Measurements from ENCODE around the gene SYS1. TPM values are rescaled to one million over a fixed set of nuclear protein-coding genes. Genes with fewer than 3 reads are reported as not detected.

The SYS1 gene
- total RNA-seq, 1 experiment from 2014 or later = 20.5 TPM

DNA sequence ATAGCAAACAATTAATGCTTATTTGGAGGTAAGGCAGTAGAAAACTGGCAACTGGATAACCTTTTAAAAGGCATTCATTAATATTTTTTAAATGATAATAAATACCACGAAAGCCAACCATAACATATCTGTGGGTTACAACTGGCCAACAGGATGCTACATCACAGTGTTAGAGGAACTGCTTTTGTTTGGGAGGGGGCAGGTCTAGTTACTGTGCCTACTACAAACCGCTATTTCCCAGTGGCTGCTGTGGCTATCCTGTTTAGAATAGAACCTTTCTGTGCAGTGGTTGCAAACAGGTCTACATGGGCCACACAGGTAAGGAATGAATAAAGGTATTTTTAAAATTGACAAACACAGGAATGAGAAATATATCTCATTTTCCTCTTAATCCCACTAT lies 54.0 kb downstream of the SYS1 start:
- H3K36me3 ChIP-seq (ENCODE audit: control insufficient read depth in 1 of 2, insufficient read depth in 2 of 2, low read length in 2 of 2) = peaks cover 17 to 30% of the 10 kb centered on the region in 2 experiments; a peak in 3 of 4 replicates
- peak overlapping the region; percentile 96 for H3K4me2 ChIP-seq (ENCODE audit: low read length)
- BruUV-seq (replicated peaks) = TSS peak; percentile 48
- H3K27ac ChIP-seq (ENCODE audit: low read depth, low read length) = no peak overlapping the region
- no peaks in the 10 kb centered on the region for H3K27me3 ChIP-seq (ENCODE audit: insufficient read depth, low read length)
- ATAC-seq (no peak), DNase-seq (ENCODE audit: low read depth, low spot score) (no peak)
- intact Hi-C loops (cut with micrococcal nuclease) = loop anchor here (1.0 kb wide), 1 partner anchor 43 kb away; no protein-coding TSS in a partner anchor
- peak overlapping the region; percentile 90 for H3K9ac ChIP-seq (ENCODE audit: low read length)
- H3K4me3 ChIP-seq (replicated peaks in 1 of 2; ENCODE audit: low read depth in 1 of 2, low read length in 2 of 2) = peak overlapping the region; percentile 96 to 98
- ChIA-PET POLR2A (no interaction called here), CTCF (no interaction called here), RAD21 (ENCODE audit: low non-redundant PET in 1 of 2, low total read pairs in 2 of 2, uncharacterized antibody in 2 of 2, unreplicated experiment in 2 of 2) (interaction anchor here in 1 of 2 experiments (0.6 kb wide), 1 partner anchor 412 kb away, joined by 4 read pairs; no protein-coding TSS in a partner anchor)
- H3K9me2 ChIP-seq (ENCODE audit: insufficient read depth) = no peaks in the 10 kb centered on the region
- H3K79me2 ChIP-seq (ENCODE audit: insufficient read depth, low read length) = peaks cover 32% of the 10 kb centered on the region
- H4K20me1 ChIP-seq (ENCODE audit: insufficient read depth) = no peaks in the 10 kb centered on the region
- H3K4me1 ChIP-seq (ENCODE audit: control insufficient read depth in 1 of 2, insufficient read depth in 2 of 2, low read length in 2 of 2) = peaks cover 4 to 14% of the 10 kb centered on the region in 2 experiments; a peak in 3 of 4 replicates
- H2AFZ ChIP-seq (ENCODE audit: low read depth, low read length, poor library complexity, severe bottlenecking) = no peak overlapping the region
- TF ChIP-seq TCF7L2 (IDR thresholded peaks at IDR 0.05; ENCODE audit: borderline replicate concordance, extremely low read depth, insufficient read depth, insufficient read length) (no peak), SIN3A (IDR thresholded peaks at IDR 0.05; ENCODE audit: low read depth) (no peak), ELF1 (IDR thresholded peaks at IDR 0.05; ENCODE audit: borderline replicate concordance, low read depth) (no peak), ZNF274 (IDR thresholded peaks at IDR 0.05; ENCODE audit: low read depth, low read length) (no peak), ZFX (IDR thresholded peaks at IDR 0.05) (no peak), EZH2 (IDR thresholded peaks at IDR 0.05) (no peak), FOSL1 (IDR thresholded peaks at IDR 0.05; ENCODE audit: low read depth) (no peak)
- TF ChIP-seq, protein P1, sequence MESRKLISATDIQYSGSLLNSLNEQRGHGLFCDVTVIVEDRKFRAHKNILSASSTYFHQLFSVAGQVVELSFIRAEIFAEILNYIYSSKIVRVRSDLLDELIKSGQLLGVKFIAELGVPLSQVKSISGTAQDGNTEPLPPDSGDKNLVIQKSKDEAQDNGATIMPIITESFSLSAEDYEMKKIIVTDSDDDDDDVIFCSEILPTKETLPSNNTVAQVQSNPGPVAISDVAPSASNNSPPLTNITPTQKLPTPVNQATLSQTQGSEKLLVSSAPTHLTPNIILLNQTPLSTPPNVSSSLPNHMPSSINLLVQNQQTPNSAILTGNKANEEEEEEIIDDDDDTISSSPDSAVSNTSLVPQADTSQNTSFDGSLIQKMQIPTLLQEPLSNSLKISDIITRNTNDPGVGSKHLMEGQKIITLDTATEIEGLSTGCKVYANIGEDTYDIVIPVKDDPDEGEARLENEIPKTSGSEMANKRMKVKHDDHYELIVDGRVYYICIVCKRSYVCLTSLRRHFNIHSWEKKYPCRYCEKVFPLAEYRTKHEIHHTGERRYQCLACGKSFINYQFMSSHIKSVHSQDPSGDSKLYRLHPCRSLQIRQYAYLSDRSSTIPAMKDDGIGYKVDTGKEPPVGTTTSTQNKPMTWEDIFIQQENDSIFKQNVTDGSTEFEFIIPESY (IDR thresholded peaks at IDR 0.05; ENCODE audit: extremely low read depth, insufficient replicate concordance, low read length) = no peak
- TF ChIP-seq, protein P2, sequence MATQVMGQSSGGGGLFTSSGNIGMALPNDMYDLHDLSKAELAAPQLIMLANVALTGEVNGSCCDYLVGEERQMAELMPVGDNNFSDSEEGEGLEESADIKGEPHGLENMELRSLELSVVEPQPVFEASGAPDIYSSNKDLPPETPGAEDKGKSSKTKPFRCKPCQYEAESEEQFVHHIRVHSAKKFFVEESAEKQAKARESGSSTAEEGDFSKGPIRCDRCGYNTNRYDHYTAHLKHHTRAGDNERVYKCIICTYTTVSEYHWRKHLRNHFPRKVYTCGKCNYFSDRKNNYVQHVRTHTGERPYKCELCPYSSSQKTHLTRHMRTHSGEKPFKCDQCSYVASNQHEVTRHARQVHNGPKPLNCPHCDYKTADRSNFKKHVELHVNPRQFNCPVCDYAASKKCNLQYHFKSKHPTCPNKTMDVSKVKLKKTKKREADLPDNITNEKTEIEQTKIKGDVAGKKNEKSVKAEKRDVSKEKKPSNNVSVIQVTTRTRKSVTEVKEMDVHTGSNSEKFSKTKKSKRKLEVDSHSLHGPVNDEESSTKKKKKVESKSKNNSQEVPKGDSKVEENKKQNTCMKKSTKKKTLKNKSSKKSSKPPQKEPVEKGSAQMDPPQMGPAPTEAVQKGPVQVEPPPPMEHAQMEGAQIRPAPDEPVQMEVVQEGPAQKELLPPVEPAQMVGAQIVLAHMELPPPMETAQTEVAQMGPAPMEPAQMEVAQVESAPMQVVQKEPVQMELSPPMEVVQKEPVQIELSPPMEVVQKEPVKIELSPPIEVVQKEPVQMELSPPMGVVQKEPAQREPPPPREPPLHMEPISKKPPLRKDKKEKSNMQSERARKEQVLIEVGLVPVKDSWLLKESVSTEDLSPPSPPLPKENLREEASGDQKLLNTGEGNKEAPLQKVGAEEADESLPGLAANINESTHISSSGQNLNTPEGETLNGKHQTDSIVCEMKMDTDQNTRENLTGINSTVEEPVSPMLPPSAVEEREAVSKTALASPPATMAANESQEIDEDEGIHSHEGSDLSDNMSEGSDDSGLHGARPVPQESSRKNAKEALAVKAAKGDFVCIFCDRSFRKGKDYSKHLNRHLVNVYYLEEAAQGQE (IDR thresholded peaks at IDR 0.05; ENCODE audit: low read depth) = no peak
- H3K9me3 ChIP-seq (ENCODE audit: control insufficient read depth in 1 of 2, insufficient read depth in 1 of 2, low read depth in 1 of 2, low read length in 2 of 2) = no peaks in the 10 kb centered on the region

Other genes with a start within 250 kb of the SYS1 start
- not detected for gene WFDC5, start 248.0 kb upstream of the SYS1 start, total RNA-seq (2021; ENCODE audit: unreplicated experiment)
- gene WFDC12, start 238.7 kb upstream of the SYS1 start, total RNA-seq (2021; ENCODE audit: unreplicated experiment) = not detected
- not detected for gene PI3, start 188.3 kb upstream of the SYS1 start, total RNA-seq (2021; ENCODE audit: unreplicated experiment)
- gene SEMG1, start 156.1 kb upstream of the SYS1 start, total RNA-seq (2021; ENCODE audit: unreplicated experiment) = not detected
- not detected for gene SEMG2, start 141.8 kb upstream of the SYS1 start, total RNA-seq (2021; ENCODE audit: unreplicated experiment)
- 5.4 TPM for gene SLPI, start 108.6 kb upstream of the SYS1 start, total RNA-seq (2021; ENCODE audit: unreplicated experiment)
- gene RBPJL, start 56.3 kb upstream of the SYS1 start, total RNA-seq (2021; ENCODE audit: unreplicated experiment) = not detected
- 0.64 TPM for gene MATN4, start 54.9 kb upstream of the SYS1 start, total RNA-seq (2021; ENCODE audit: unreplicated experiment)
- gene SDC4, start 14.7 kb upstream of the SYS1 start, total RNA-seq (2021; ENCODE audit: unreplicated experiment) = 100 TPM
- 0.76 TPM for gene TP53TG5, start 15.2 kb downstream of the SYS1 start, total RNA-seq (2021; ENCODE audit: unreplicated experiment)
- 44.2 TPM for gene DBNDD2, start 45.1 kb downstream of the SYS1 start, total RNA-seq (2021; ENCODE audit: unreplicated experiment)
- gene PIGT, start 53.0 kb downstream of the SYS1 start, total RNA-seq (2021; ENCODE audit: unreplicated experiment) = 71.4 TPM
- gene WFDC2, start 106.6 kb downstream of the SYS1 start, total RNA-seq (2021; ENCODE audit: unreplicated experiment) = 1.1 TPM
- gene SPINT3, start 152.5 kb downstream of the SYS1 start, total RNA-seq (2021; ENCODE audit: unreplicated experiment) = not detected
- not detected for gene WFDC6, start 176.3 kb downstream of the SYS1 start, total RNA-seq (2021; ENCODE audit: unreplicated experiment)
- not detected for gene EPPIN, start 184.2 kb downstream of the SYS1 start, total RNA-seq (2021; ENCODE audit: unreplicated experiment)
- gene WFDC8, start 216.1 kb downstream of the SYS1 start, total RNA-seq (2021; ENCODE audit: unreplicated experiment) = not detected